ENCODE results near the gene ETFB. TPM values are rescaled to one million over a fixed set of nuclear protein-coding genes. Genes with fewer than 3 reads are reported as not detected.

Gene ETFB
- total and polyA plus RNA-seq, 9 of the 15 experiments (the other 6 are each of a cell fraction or from before 2014, with no cell fraction given) = 18.1 to 143 (median 96.1) TPM

DNA sequence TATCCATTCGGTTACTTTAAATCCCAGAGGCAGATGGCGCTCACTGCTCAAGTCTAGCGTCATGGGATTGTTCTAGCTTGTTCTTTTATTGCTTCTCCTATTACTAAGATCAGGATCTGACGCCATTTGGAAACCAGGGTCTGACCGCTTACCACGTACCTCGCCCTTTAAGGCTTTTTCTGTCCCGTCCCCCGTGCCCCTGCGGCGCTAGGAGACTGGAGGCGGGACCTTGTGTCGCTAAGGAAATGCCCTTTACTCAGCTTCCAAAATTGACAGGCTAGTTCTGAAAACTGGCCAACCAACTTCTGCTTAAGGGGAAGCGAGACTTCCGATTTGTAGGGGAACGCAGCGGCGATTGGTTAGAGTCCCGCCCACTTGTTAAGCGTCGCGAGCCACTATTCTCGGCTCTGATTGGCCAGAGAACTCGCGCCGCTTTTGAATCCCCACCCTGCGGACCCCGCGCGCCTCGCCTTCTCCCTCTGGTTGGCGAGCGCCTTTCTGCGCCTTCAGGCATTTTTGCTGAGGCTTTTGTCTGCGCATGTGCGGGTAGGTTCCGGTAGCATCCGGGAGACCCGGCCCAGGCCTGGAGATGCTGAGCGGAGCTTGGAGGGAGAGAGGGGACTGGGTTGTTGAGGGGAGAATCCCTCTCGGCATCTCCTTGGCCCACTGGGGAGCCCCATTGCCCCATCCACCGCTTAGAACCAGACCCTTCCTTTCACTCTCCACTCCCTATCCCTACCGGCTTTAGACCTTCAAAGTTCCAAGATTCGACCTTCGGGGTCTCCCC lies 28.1 kb upstream of the ETFB start (continued):
- TF ChIP-seq, protein P1, sequence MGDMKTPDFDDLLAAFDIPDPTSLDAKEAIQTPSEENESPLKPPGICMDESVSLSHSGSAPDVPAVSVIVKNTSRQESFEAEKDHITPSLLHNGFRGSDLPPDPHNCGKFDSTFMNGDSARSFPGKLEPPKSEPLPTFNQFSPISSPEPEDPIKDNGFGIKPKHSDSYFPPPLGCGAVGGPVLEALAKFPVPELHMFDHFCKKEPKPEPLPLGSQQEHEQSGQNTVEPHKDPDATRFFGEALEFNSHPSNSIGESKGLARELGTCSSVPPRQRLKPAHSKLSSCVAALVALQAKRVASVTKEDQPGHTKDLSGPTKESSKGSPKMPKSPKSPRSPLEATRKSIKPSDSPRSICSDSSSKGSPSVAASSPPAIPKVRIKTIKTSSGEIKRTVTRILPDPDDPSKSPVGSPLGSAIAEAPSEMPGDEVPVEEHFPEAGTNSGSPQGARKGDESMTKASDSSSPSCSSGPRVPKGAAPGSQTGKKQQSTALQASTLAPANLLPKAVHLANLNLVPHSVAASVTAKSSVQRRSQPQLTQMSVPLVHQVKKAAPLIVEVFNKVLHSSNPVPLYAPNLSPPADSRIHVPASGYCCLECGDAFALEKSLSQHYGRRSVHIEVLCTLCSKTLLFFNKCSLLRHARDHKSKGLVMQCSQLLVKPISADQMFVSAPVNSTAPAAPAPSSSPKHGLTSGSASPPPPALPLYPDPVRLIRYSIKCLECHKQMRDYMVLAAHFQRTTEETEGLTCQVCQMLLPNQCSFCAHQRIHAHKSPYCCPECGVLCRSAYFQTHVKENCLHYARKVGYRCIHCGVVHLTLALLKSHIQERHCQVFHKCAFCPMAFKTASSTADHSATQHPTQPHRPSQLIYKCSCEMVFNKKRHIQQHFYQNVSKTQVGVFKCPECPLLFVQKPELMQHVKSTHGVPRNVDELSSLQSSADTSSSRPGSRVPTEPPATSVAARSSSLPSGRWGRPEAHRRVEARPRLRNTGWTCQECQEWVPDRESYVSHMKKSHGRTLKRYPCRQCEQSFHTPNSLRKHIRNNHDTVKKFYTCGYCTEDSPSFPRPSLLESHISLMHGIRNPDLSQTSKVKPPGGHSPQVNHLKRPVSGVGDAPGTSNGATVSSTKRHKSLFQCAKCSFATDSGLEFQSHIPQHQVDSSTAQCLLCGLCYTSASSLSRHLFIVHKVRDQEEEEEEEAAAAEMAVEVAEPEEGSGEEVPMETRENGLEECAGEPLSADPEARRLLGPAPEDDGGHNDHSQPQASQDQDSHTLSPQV (IDR thresholded peaks at IDR 0.05) = peak; percentile 18; the same call in 1 of the 2 replicates
- TF ChIP-seq, protein P2, sequence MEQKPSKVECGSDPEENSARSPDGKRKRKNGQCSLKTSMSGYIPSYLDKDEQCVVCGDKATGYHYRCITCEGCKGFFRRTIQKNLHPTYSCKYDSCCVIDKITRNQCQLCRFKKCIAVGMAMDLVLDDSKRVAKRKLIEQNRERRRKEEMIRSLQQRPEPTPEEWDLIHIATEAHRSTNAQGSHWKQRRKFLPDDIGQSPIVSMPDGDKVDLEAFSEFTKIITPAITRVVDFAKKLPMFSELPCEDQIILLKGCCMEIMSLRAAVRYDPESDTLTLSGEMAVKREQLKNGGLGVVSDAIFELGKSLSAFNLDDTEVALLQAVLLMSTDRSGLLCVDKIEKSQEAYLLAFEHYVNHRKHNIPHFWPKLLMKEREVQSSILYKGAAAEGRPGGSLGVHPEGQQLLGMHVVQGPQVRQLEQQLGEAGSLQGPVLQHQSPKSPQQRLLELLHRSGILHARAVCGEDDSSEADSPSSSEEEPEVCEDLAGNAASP (IDR thresholded peaks at IDR 0.05) = no peak
- TF ChIP-seq JUN (IDR thresholded peaks at IDR 0.05; ENCODE audit: borderline replicate concordance, low read depth, low read length) = peak; percentile 30; the same call in 1 of the 2 replicates
- TF ChIP-seq JUN (CRISPR knock-in tag; IDR thresholded peaks at IDR 0.05; ENCODE audit: borderline replicate concordance) = no peak
- TF ChIP-seq EP300 (IDR thresholded peaks at IDR 0.05; ENCODE audit: low read length) = peak; percentile 20; the same call in 1 of the 2 replicates
- TF ChIP-seq HCFC1 (IDR thresholded peaks at IDR 0.05; ENCODE audit: low read depth, low read length) = 0 out of 2 replicates have a peak, but pooled peaks have one; percentile 36
- no peak for TF ChIP-seq CHD4 (IDR thresholded peaks at IDR 0.05; ENCODE audit: insufficient read depth, insufficient replicate concordance, low read depth, low read length, poor library complexity, severe bottlenecking)
- TF ChIP-seq, protein P3, sequence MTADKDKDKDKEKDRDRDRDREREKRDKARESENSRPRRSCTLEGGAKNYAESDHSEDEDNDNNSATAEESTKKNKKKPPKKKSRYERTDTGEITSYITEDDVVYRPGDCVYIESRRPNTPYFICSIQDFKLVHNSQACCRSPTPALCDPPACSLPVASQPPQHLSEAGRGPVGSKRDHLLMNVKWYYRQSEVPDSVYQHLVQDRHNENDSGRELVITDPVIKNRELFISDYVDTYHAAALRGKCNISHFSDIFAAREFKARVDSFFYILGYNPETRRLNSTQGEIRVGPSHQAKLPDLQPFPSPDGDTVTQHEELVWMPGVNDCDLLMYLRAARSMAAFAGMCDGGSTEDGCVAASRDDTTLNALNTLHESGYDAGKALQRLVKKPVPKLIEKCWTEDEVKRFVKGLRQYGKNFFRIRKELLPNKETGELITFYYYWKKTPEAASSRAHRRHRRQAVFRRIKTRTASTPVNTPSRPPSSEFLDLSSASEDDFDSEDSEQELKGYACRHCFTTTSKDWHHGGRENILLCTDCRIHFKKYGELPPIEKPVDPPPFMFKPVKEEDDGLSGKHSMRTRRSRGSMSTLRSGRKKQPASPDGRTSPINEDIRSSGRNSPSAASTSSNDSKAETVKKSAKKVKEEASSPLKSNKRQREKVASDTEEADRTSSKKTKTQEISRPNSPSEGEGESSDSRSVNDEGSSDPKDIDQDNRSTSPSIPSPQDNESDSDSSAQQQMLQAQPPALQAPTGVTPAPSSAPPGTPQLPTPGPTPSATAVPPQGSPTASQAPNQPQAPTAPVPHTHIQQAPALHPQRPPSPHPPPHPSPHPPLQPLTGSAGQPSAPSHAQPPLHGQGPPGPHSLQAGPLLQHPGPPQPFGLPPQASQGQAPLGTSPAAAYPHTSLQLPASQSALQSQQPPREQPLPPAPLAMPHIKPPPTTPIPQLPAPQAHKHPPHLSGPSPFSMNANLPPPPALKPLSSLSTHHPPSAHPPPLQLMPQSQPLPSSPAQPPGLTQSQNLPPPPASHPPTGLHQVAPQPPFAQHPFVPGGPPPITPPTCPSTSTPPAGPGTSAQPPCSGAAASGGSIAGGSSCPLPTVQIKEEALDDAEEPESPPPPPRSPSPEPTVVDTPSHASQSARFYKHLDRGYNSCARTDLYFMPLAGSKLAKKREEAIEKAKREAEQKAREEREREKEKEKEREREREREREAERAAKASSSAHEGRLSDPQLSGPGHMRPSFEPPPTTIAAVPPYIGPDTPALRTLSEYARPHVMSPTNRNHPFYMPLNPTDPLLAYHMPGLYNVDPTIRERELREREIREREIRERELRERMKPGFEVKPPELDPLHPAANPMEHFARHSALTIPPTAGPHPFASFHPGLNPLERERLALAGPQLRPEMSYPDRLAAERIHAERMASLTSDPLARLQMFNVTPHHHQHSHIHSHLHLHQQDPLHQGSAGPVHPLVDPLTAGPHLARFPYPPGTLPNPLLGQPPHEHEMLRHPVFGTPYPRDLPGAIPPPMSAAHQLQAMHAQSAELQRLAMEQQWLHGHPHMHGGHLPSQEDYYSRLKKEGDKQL (CRISPR knock-in tag; IDR thresholded peaks at IDR 0.05; ENCODE audit: borderline replicate concordance) = 0 out of 2 replicates have a peak, but pooled peaks have one; percentile 53
- peak; percentile 93 for TF ChIP-seq GABPA (tag; conservative IDR thresholded peaks at IDR 0.05; ENCODE audit: low read depth)

All from K562 (cell line).